ENCODE results near the gene DCLK3.

Gene DCLK3

GRCh38 chr3:36763850-36764703 is at the start of gene DCLK3:
Gene DCLK3 (minus strand): TSS chr3:36764553. CDS start chr3:36764263, 290 bp downstream.
- no peak for DNase-seq (ENCODE audit: low spot score)

GRCh38 chr3:36813305-36813704 is 49.0 kb upstream of the DCLK3 start:
- no peak for DNase-seq (ENCODE audit: low spot score)

GRCh38 chr3:36812240-36812639 is 47.9 kb upstream of the DCLK3 start:
- DNase-seq (ENCODE audit: low spot score), result no peak

- DNase-seq (ENCODE audit: low spot score), result no peak
Observed at GRCh38 chr3:36811768-36812167, 47.4 kb upstream of the DCLK3 start.

- no peak for DNase-seq (ENCODE audit: low spot score)
Observed at GRCh38 chr3:36804295-36805055, 40.1 kb upstream of the DCLK3 start.

GRCh38 chr3:36803091-36803791 is 38.9 kb upstream of the DCLK3 start:
- DNase-seq (ENCODE audit: low spot score), result no peak

- no peak for DNase-seq (ENCODE audit: low spot score)
Observed at GRCh38 chr3:36800533-36801116, 36.3 kb upstream of the DCLK3 start.

GRCh38 chr3:36796881-36797280 is 32.5 kb upstream of the DCLK3 start:
- DNase-seq (ENCODE audit: low spot score), result no peak

- DNase-seq (ENCODE audit: low spot score), result no peak
Observed at GRCh38 chr3:36796161-36796560, 31.8 kb upstream of the DCLK3 start.

- no peak for DNase-seq (ENCODE audit: low spot score)
Observed at GRCh38 chr3:36795622-36796021, 31.3 kb upstream of the DCLK3 start.

GRCh38 chr3:36792342-36792741 is 28.0 kb upstream of the DCLK3 start:
- peak; percentile 15 for DNase-seq (ENCODE audit: low spot score)

- DNase-seq (ENCODE audit: low spot score), result no peak
Observed at GRCh38 chr3:36790765-36791164, 26.4 kb upstream of the DCLK3 start.

GRCh38 chr3:36786921-36787890 is 22.9 kb upstream of the DCLK3 start:
- no peak for DNase-seq (ENCODE audit: low spot score)

- DNase-seq (ENCODE audit: low spot score), result no peak
Observed at GRCh38 chr3:36784138-36784635, 19.8 kb upstream of the DCLK3 start.

GRCh38 chr3:36777424-36778218 is 13.3 kb upstream of the DCLK3 start:
- no peak for DNase-seq (ENCODE audit: low spot score)

GRCh38 chr3:36776436-36776835 is 12.1 kb upstream of the DCLK3 start:
- DNase-seq (ENCODE audit: low spot score), result no peak

GRCh38 chr3:36774052-36774451 is 9.7 kb upstream of the DCLK3 start:
- DNase-seq (ENCODE audit: low spot score), result no peak

- no peak for DNase-seq (ENCODE audit: low spot score)
Observed at GRCh38 chr3:36771931-36772330, 7.6 kb upstream of the DCLK3 start.

GRCh38 chr3:36769926-36770325 is 5.6 kb upstream of the DCLK3 start:
- DNase-seq (ENCODE audit: low spot score), result no peak

- DNase-seq (ENCODE audit: low spot score), result no peak
Observed at GRCh38 chr3:36765104-36765503, 751 bp upstream of the DCLK3 start.

Data from activated CD4-positive, alpha-beta T cell treated with anti-CD3 and anti-CD28 coated beads, Interleukin-2, Interleukin-4, amounts not matched to agents 100 ng/mL and 50 ng/mL, durations not matched to agents 16 hours and 8 hours (primary cell).